ENCODE measurements around the gene HOMEZ.
A peak's percentile ranks its signal among the peaks of the same experiment; 100 is the strongest.

HOMEZ gene

GRCh38 chr14:23302290-23303225, 16.6 kb upstream of the HOMEZ start, which contains the start of gene PPP1R3E:
TSS of gene PPP1R3E (minus strand) at chr14:23302859. CDS start at chr14:23302576, 283 bp downstream.
- Histone ChIP-seq H3K9me3 (ENCODE audit: control insufficient read depth, insufficient read depth, low read depth, low read length) (no peaks in the 10 kb centered on the region), H3K4me3 (ENCODE audit: low read depth, low read length) (peak within 1 kb of the TSS; percentile 59), H3K4me1 (ENCODE audit: control insufficient read depth, insufficient read depth, low read length) (peaks cover 13% of the 10 kb centered on the region; the same call in 1 of the 2 replicates), H3K36me3 (ENCODE audit: control insufficient read depth in 2 of 2, insufficient read depth in 1 of 2, low read length in 2 of 2) (peaks cover 4 to 17% of the 10 kb centered on the region in 2 experiments), H3K27ac (ENCODE audit: extremely low read depth, low read depth, low read length) (peak within 1 kb of the TSS; percentile 97)
- ChIA-PET POLR2A (interaction anchor here (0.6 to 8.1 kb wide), 11 partner anchors 8 to 296 kb away, joined by 3 to 170 read pairs (median 4); partner anchors contain the start of genes ACIN1, C14orf119, HOMEZ and PABPN1), CTCF (interaction anchor here (0.7 to 3.3 kb wide), 6 partner anchors 18 to 257 kb away, joined by 3 to 12 read pairs (median 4); partner anchors contain the start of gene PABPN1)
- TF ChIP-seq ZNF214 (tag by site-specific recombination; IDR thresholded peaks at IDR 0.05; ENCODE audit: borderline replicate concordance) (no peak), ZNF514 (tag by site-specific recombination; IDR thresholded peaks at IDR 0.05) (no peak), GFI1B (tag by site-specific recombination; IDR thresholded peaks at IDR 0.05) (no peak), ZNF16 (tag by site-specific recombination; IDR thresholded peaks at IDR 0.05; ENCODE audit: low read depth) (no peak), ZNF585B (tag by site-specific recombination; IDR thresholded peaks at IDR 0.05) (no peak), PRDM1 (tag by site-specific recombination; IDR thresholded peaks at IDR 0.05) (no peak), ZNF670 (tag by site-specific recombination; IDR thresholded peaks at IDR 0.05; ENCODE audit: low read depth) (no peak), ZBTB21 (tag by site-specific recombination; IDR thresholded peaks at IDR 0.05) (0 out of 2 replicates have a peak, but pooled peaks have one; percentile 1), ZNF24 (tag by site-specific recombination; IDR thresholded peaks at IDR 0.05) (no peak), ZBTB10 (tag by site-specific recombination; IDR thresholded peaks at IDR 0.05) (no peak), PATZ1 (tag by site-specific recombination; IDR thresholded peaks at IDR 0.05) (peak; percentile 76; the same call in 1 of the 2 replicates), ZNF266 (tag by site-specific recombination; IDR thresholded peaks at IDR 0.05; ENCODE audit: low read depth) (no peak), MZF1 (tag by site-specific recombination; IDR thresholded peaks at IDR 0.05; ENCODE audit: borderline replicate concordance) (no peak), ZBTB6 (tag by site-specific recombination; IDR thresholded peaks at IDR 0.05) (no peak), SP3 (tag by site-specific recombination; IDR thresholded peaks at IDR 0.05) (peak; percentile 63), HOXD13 (CRISPR knock-in tag; IDR thresholded peaks at IDR 0.05; ENCODE audit: borderline replicate concordance) (no peak), FEZF1 (tag by site-specific recombination; IDR thresholded peaks at IDR 0.05) (no peak), ZNF571 (tag by site-specific recombination; IDR thresholded peaks at IDR 0.05) (no peak), EGR2 (tag by site-specific recombination; IDR thresholded peaks at IDR 0.05; ENCODE audit: low read depth) (peak; percentile 65), ZNF704 (tag by site-specific recombination; IDR thresholded peaks at IDR 0.05) (no peak), ZNF837 (tag by site-specific recombination; IDR thresholded peaks at IDR 0.05) (no peak), ZBTB17 (tag by site-specific recombination; IDR thresholded peaks at IDR 0.05) (0 out of 2 replicates have a peak, but pooled peaks have one; percentile 15), PBX3 (CRISPR knock-in tag; IDR thresholded peaks at IDR 0.05) (no peak), ZNF341 (tag by site-specific recombination; IDR thresholded peaks at IDR 0.05; ENCODE audit: low read depth) (no peak), AEBP2 (tag by site-specific recombination; IDR thresholded peaks at IDR 0.05; ENCODE audit: borderline replicate concordance) (no peak), ZNF473 (tag by site-specific recombination; IDR thresholded peaks at IDR 0.05) (no peak)
